SK-N-DZ (cell line): ENCODE results near the gene MATCAP1.

Experiments
- DNase-seq: peaks from one replicate; pipeline ENCODE4 v3.0.0-alpha.2; 2015; ENCODE audit warnings: low spot score
- small RNA-seq, 2 experiments: library from RNA; depleted of rRNA; stranded (forward); fragments of <200 nt; gene quantifications; one replicate each; pipeline ENCODE3, GENCODE V24; 2014

Gene MATCAP1

GRCh38 chr16:67137605-67138004 is 46.2 kb downstream of the MATCAP1 start:
- DNase-seq: no peak

- no peak for DNase-seq
These were observed 54.3 kb downstream of the MATCAP1 start for GRCh38 chr16:67129422-67129821.

GRCh38 chr16:67128887-67129286 is 54.9 kb downstream of the MATCAP1 start:
- DNase-seq: no peak

GRCh38 chr16:67128417-67128816 is 55.3 kb downstream of the MATCAP1 start:
- no peak for DNase-seq

Small RNA genes lying within 50 kb of the gene (small RNA-seq; reads per million reads assigned to genes)
- gene MIR328: 0.18 to 0.40 reads per million in 2 experiments
